PC-9 (cell line): ENCODE results near the gene ASCC1. TPM values are rescaled to one million over a fixed set of nuclear protein-coding genes. Genes with fewer than 3 reads are reported as not detected.

Experiments used
- BruUV-seq: library from RNA; stranded (reverse); fragments of 400-500 nt; replicated peaks from 2 replicates; lab custom pipeline; 2021; lab: Mats Ljungman, UMichigan
- CTCF ChIA-PET: fragments of 300-600 bp; sonication (Branson Sonifier 250); formaldehyde crosslinking; loops from one replicate; lab custom pipeline; 2022; ENCODE audit warnings: antibody characterized with exemption; lab: Charles Lee
- POLR2A ChIA-PET: fragments of 300-600 bp; sonication (Branson Sonifier 250); formaldehyde crosslinking; loops from one replicate; lab custom pipeline; 2022; ENCODE audit warnings: antibody characterized with exemption; ENCODE audit not compliant: unreplicated experiment; lab: Charles Lee
- DNase-seq, 2 experiments: peaks; one replicate each; pipeline versions ENCODE4 v3.0.0 to v3.0.0-alpha.2; 2015 to 2022; ENCODE audit warnings: mixed read lengths in 1 of 2
- H2AFZ ChIP-seq: fragments of 200-600 bp; sonication (generic); 2 replicates; pipeline ENCODE4 v1.8.1; 2017; ENCODE audit warnings: antibody characterized with exemption
- H3F3A ChIP-seq: fragments of 200-600 bp; sonication (generic); 2 replicates; pipeline ENCODE4 v1.8.1; 2017; ENCODE audit warnings: antibody characterized with exemption, mild to moderate bottlenecking, low read depth; ENCODE audit not compliant: insufficient read depth
- H3K27ac ChIP-seq: fragments of 200-600 bp; sonication (generic); 2 replicates; pipeline ENCODE4 v1.6.1; 2016; ENCODE audit warnings: mixed run types
- H3K27me3 ChIP-seq: fragments of 200-600 bp; sonication (generic); 2 replicates; pipeline ENCODE4 v1.6.1; 2016; ENCODE audit warnings: low read depth, mixed run types; ENCODE audit not compliant: insufficient read depth
- H3K36me3 ChIP-seq: fragments of 200-600 bp; sonication (generic); 2 replicates; pipeline ENCODE4 v1.6.1; 2016; ENCODE audit warnings: low read depth, mixed run types
- H3K4me1 ChIP-seq: fragments of 200-600 bp; sonication (generic); replicated peaks from 2 replicates; pipeline ENCODE4 v1.6.1; 2016; ENCODE audit warnings: mixed run types; ENCODE audit not compliant: insufficient read depth
- H3K4me2 ChIP-seq: fragments of 200-600 bp; sonication (generic); 2 replicates; pipeline ENCODE4 v1.6.1; 2017; ENCODE audit warnings: mixed run types
- H3K4me3 ChIP-seq: fragments of 200-600 bp; sonication (generic); 2 replicates; pipeline ENCODE4 v1.6.1; 2016; ENCODE audit warnings: mixed run types
- H3K79me2 ChIP-seq: fragments of 200-600 bp; sonication (generic); 2 replicates; pipeline ENCODE4 v1.6.1; 2017; ENCODE audit warnings: low read depth, mixed run types
- H3K9me2 ChIP-seq: fragments of 200-600 bp; sonication (generic); 2 replicates; pipeline ENCODE4 v1.8.1; 2017; ENCODE audit warnings: mild to moderate bottlenecking; ENCODE audit not compliant: insufficient read depth
- H3K9me3 ChIP-seq: fragments of 200-600 bp; sonication (generic); 2 replicates; pipeline ENCODE4 v1.8.1; 2016; ENCODE audit warnings: low read depth; ENCODE audit not compliant: insufficient read depth
- H4K20me1 ChIP-seq: fragments of 200-600 bp; sonication (generic); 2 replicates; pipeline ENCODE4 v1.8.1; 2017; ENCODE audit not compliant: insufficient read depth
- EZH2 ChIP-seq: fragments of 200-600 bp; sonication (generic); IDR thresholded peaks from 2 replicates; pipeline ENCODE4 v1.8.0; 2017; ENCODE audit warnings: antibody characterized with exemption, low read depth
- intact Hi-C: fragments of 100-400 bp; cut with micrococcal nuclease; formaldehyde crosslinking; loops from one replicate; pipeline ENCODE4 v1.10.0; 2022; ENCODE audit not compliant: unreplicated experiment
- total RNA-seq: library from RNA; stranded (reverse); gene quantifications from 2 replicates; pipeline ENCODE4 v1.2.3, GENCODE V29; 2021
- TF ChIP-seq, protein P1 (sequence below): fragments of 200-600 bp; sonication (generic); conservative IDR thresholded peaks from 2 replicates; pipeline ENCODE4 v1.6.1; 2017; ENCODE audit warnings: mixed run types, antibody characterized with exemption, mild to moderate bottlenecking, moderate library complexity

ASCC1 gene
- total RNA-seq, 1 experiment from 2014 or later, result 129 TPM

DNA sequence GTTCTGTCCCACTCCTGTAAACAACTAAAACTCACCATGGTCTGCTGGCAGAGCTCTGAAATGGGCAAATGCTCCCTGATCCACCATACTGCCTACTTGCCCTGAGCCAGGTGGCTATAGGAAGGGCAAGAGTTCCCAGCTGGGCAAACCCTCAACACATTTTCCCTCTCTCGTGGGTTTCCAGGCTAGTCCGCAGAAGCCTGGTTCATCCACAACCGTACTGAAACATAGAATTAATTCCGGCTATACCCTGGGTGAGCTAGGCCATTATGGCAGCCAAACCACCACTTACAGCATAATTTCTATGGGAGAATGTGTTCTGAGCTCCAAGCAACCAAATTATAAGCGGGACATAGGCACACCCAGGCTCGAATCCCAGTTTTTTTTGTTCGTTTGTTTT lies 37.5 kb upstream of the ASCC1 start:
- Histone ChIP-seq H3K9me3 (no peaks in the 10 kb centered on the region), H3K4me2 (no peak overlapping the region), H3K4me3 (no peak overlapping the region), H3K27ac (no peak overlapping the region), H2AFZ (no peak overlapping the region), H3K4me1 (peaks cover 28% of the 10 kb centered on the region), H4K20me1 (no peaks in the 10 kb centered on the region), H3K79me2 (no peaks in the 10 kb centered on the region), H3F3A (peaks cover 4% of the 10 kb centered on the region), H3K36me3 (no peaks in the 10 kb centered on the region), H3K27me3 (no peaks in the 10 kb centered on the region), H3K9me2 (no peaks in the 10 kb centered on the region)
- ChIA-PET POLR2A (interaction anchor here (0.7 kb wide), 1 partner anchor 16 kb away, joined by 10 read pairs; no protein-coding TSS in a partner anchor), CTCF (no interaction called here)
- TF ChIP-seq, protein P1, sequence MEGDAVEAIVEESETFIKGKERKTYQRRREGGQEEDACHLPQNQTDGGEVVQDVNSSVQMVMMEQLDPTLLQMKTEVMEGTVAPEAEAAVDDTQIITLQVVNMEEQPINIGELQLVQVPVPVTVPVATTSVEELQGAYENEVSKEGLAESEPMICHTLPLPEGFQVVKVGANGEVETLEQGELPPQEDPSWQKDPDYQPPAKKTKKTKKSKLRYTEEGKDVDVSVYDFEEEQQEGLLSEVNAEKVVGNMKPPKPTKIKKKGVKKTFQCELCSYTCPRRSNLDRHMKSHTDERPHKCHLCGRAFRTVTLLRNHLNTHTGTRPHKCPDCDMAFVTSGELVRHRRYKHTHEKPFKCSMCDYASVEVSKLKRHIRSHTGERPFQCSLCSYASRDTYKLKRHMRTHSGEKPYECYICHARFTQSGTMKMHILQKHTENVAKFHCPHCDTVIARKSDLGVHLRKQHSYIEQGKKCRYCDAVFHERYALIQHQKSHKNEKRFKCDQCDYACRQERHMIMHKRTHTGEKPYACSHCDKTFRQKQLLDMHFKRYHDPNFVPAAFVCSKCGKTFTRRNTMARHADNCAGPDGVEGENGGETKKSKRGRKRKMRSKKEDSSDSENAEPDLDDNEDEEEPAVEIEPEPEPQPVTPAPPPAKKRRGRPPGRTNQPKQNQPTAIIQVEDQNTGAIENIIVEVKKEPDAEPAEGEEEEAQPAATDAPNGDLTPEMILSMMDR, result no peak
- TF ChIP-seq EZH2, result no peak
- BruUV-seq, result no TSS peak
- intact Hi-C loops, result no loop called here
- DNase-seq, result no peak

GRCh38 chr10:72252972-72253371 lies 36.9 kb upstream of the ASCC1 start:
- H3K27ac ChIP-seq, result no peak overlapping the region
- H3K9me2 ChIP-seq, result no peaks in the 10 kb centered on the region
- H3K79me2 ChIP-seq, result no peaks in the 10 kb centered on the region
- no peaks in the 10 kb centered on the region for H3K9me3 ChIP-seq
- ChIA-PET CTCF (interaction anchor here (0.6 kb wide), 1 partner anchor 173 kb away, joined by 8 read pairs; no protein-coding TSS in a partner anchor), POLR2A (interaction anchor here (0.6 kb wide), 1 partner anchor 36 kb away, joined by 7 read pairs; no protein-coding TSS in a partner anchor)
- intact Hi-C loops, result no loop called here
- no peak for DNase-seq
- H3K36me3 ChIP-seq, result no peaks in the 10 kb centered on the region
- H3K27me3 ChIP-seq, result no peaks in the 10 kb centered on the region
- BruUV-seq, result no TSS peak
- TF ChIP-seq EZH2, result no peak
- TF ChIP-seq, protein P1, result no peak
- no peaks in the 10 kb centered on the region for H4K20me1 ChIP-seq
- peaks cover 31% of the 10 kb centered on the region for H3K4me1 ChIP-seq
- H3F3A ChIP-seq, result 0 out of 2 replicates have a peak, but pooled peaks cover 5% of the 10 kb centered on the region
- H3K4me2 ChIP-seq, result no peak overlapping the region
- no peak overlapping the region for H3K4me3 ChIP-seq
- H2AFZ ChIP-seq, result no peak overlapping the region

GRCh38 chr10:72251635-72252034 lies 35.6 kb upstream of the ASCC1 start:
- H3K27ac ChIP-seq, result no peak overlapping the region
- no peaks in the 10 kb centered on the region for H3K27me3 ChIP-seq
- POLR2A ChIA-PET, result no interaction called here
- peaks cover 30% of the 10 kb centered on the region for H3K4me1 ChIP-seq
- no peaks in the 10 kb centered on the region for H3K79me2 ChIP-seq
- H3F3A ChIP-seq, result 0 out of 2 replicates have a peak, but pooled peaks cover 5% of the 10 kb centered on the region
- intact Hi-C loops, result no loop called here
- CTCF ChIA-PET, result no interaction called here
- H3K36me3 ChIP-seq, result no peaks in the 10 kb centered on the region
- DNase-seq, result no peak
- H3K9me3 ChIP-seq, result no peaks in the 10 kb centered on the region
- no peaks in the 10 kb centered on the region for H4K20me1 ChIP-seq
- H3K4me3 ChIP-seq, result no peak overlapping the region
- TF ChIP-seq, protein P1, result no peak
- H3K9me2 ChIP-seq, result no peaks in the 10 kb centered on the region
- H3K4me2 ChIP-seq, result no peak overlapping the region
- H2AFZ ChIP-seq, result no peak overlapping the region
- no TSS peak for BruUV-seq
